Central memory CD8-positive, alpha-beta T cell (primary cell): ENCODE data around the gene UAP1L1.
"Not testable (repeated sequence)": the region's sequence is repeated elsewhere in the genome, so short reads cannot be mapped to it uniquely, and the experiment has no call there.

Experiments used
- ATAC-seq: fragments of 150-1000 bp; cut with Tn5 transposase; replicated peaks from 2 replicates; pipeline ENCODE4 v1.10.0; 2022; ENCODE audit warnings: mild to moderate bottlenecking, moderate FRiP score, moderate number of reproducible peaks; ENCODE audit not compliant: poor library complexity, severe bottlenecking; ENCODE audit errors: extremely low read depth
- DNase-seq, 2 donors: peaks; one replicate each; pipeline ENCODE4 v3.0.0; 2021; ENCODE audit warnings: low spot score in 2 of 2
- H3K27ac Mint-ChIP-seq: one replicate; pipeline ENCODE4 v1.8.0; 2022; ENCODE audit warnings: low read depth, mild to moderate bottlenecking, moderate library complexity, mixed read lengths
- H3K27me3 Mint-ChIP-seq: one replicate; pipeline ENCODE4 v1.8.0; 2022; ENCODE audit warnings: mixed read lengths
- H3K36me3 Mint-ChIP-seq: one replicate; pipeline ENCODE4 v1.8.0; 2022; ENCODE audit warnings: mild to moderate bottlenecking, moderate library complexity, mixed read lengths; ENCODE audit not compliant: insufficient read depth
- H3K4me1 Mint-ChIP-seq: one replicate; pipeline ENCODE4 v1.8.0; 2022; ENCODE audit warnings: mixed read lengths
- H3K4me3 Mint-ChIP-seq: one replicate; pipeline ENCODE4 v1.8.0; 2022; ENCODE audit warnings: mild to moderate bottlenecking, moderate library complexity, mixed read lengths
- H3K9me3 Mint-ChIP-seq: one replicate; pipeline ENCODE4 v1.8.0; 2022; ENCODE audit warnings: mixed read lengths

The UAP1L1 gene

DNA sequence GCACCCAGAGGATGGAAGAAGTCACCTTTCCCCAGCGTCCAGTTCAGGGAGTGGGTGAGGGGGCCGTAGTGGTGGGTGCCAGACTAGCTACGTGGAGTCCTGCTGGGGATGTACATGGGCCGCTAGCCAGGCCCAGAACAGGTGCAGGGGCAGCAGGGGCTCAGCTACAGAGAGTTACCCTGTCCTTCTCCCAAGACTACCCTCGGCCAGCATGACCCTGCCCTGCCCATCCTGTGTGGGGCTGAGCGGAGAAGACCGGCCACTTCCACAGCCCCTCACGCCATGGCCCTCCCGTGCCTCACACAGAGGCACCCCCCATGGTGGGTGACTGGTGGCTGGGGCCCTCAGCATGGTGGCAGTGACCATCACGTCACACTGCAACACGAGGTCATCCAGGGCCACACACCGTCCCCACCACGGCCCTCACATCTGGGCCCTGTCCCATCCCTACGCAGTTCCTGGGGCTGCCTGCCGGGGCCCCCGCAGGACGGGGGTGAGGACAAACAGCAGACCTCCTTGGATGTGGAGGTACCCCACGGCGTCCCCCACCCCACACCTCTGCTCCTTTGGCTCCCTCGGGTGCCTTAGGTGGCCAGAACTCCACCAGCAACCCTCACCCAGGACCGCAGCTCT is 38.2 kb downstream of the UAP1L1 start:
- Mint-ChIP-seq H3K4me3 (peak overlapping the region; percentile 52), H3K9me3 (no peaks in the 10 kb centered on the region), H3K4me1 (no peaks in the 10 kb centered on the region), H3K27ac (no peak overlapping the region), H3K27me3 (no peaks in the 10 kb centered on the region), H3K36me3 (peaks cover 14% of the 10 kb centered on the region)
- DNase-seq (no peak), ATAC-seq (no peak)

GRCh38 chr9:137116027-137116507 is 38.8 kb downstream of the UAP1L1 start:
- Mint-ChIP-seq H3K4me1 (no peaks in the 10 kb centered on the region), H3K36me3 (peaks cover 10% of the 10 kb centered on the region), H3K4me3 (peak overlapping the region; percentile 52), H3K27ac (no peak overlapping the region), H3K9me3 (no peaks in the 10 kb centered on the region), H3K27me3 (no peaks in the 10 kb centered on the region)
- DNase-seq (no peak), ATAC-seq (no peak)

- no peak overlapping the region for H3K27ac Mint-ChIP-seq
- no peak for DNase-seq
Measured at GRCh38 chr9:137116728-137117127, 39.4 kb downstream of the UAP1L1 start.

DNA sequence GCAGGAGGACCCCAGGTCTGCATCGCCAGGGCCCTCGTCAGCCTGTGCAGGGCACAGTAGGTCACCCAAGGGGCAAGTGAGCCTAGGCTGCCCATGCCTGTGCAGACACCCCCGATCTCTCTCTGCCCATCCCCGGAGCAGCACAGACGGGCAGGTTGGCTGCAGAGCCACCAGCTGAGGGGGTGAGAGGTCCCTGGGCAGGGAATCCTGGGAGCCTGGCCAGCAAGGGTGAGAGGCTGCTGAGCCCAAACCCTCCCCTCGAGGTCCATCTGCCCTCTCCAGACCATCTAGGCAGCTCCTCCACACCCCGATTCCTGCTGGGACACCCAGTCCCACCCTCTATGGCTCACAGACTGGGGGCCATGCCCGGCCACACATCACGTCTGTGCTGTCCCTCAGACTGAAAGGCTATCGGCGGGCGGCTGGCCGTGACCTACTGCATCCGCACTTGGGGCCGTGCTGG is 40.0 kb downstream of the UAP1L1 start:
- H3K27ac Mint-ChIP-seq: no peak overlapping the region
- peaks cover 5% of the 10 kb centered on the region for H3K4me1 Mint-ChIP-seq
- ATAC-seq (no peak), DNase-seq (no peak)
- H3K4me3 Mint-ChIP-seq: no peak overlapping the region
- H3K9me3 Mint-ChIP-seq: no peaks in the 10 kb centered on the region
- H3K36me3 Mint-ChIP-seq: peaks cover 7% of the 10 kb centered on the region
- no peaks in the 10 kb centered on the region for H3K27me3 Mint-ChIP-seq

More at GRCh38 chr9:137116728-137117127, 39.4 kb downstream of the UAP1L1 start:
- H3K4me3 Mint-ChIP-seq: no peak overlapping the region
- peaks cover 7% of the 10 kb centered on the region for H3K36me3 Mint-ChIP-seq
- no peaks in the 10 kb centered on the region for H3K4me1 Mint-ChIP-seq
- no peak for ATAC-seq
- H3K27me3 Mint-ChIP-seq: no peaks in the 10 kb centered on the region
- no peaks in the 10 kb centered on the region for H3K9me3 Mint-ChIP-seq

GRCh38 chr9:137118092-137118603 is 40.8 kb downstream of the UAP1L1 start:
- not testable (repeated sequence) for H3K27ac Mint-ChIP-seq, ATAC-seq

GRCh38 chr9:137121927-137122795 is 44.8 kb downstream of the UAP1L1 start:
- H3K4me1 Mint-ChIP-seq: peaks cover 15% of the 10 kb centered on the region
- not testable (repeated sequence) for H3K27ac Mint-ChIP-seq, H3K9me3 Mint-ChIP-seq, H3K36me3 Mint-ChIP-seq, DNase-seq, H3K4me3 Mint-ChIP-seq, ATAC-seq, H3K27me3 Mint-ChIP-seq

More at GRCh38 chr9:137118092-137118603, 40.8 kb downstream of the UAP1L1 start:
- not testable (repeated sequence) for DNase-seq, H3K4me3 Mint-ChIP-seq, H3K36me3 Mint-ChIP-seq, H3K27me3 Mint-ChIP-seq, H3K9me3 Mint-ChIP-seq, H3K4me1 Mint-ChIP-seq

DNA sequence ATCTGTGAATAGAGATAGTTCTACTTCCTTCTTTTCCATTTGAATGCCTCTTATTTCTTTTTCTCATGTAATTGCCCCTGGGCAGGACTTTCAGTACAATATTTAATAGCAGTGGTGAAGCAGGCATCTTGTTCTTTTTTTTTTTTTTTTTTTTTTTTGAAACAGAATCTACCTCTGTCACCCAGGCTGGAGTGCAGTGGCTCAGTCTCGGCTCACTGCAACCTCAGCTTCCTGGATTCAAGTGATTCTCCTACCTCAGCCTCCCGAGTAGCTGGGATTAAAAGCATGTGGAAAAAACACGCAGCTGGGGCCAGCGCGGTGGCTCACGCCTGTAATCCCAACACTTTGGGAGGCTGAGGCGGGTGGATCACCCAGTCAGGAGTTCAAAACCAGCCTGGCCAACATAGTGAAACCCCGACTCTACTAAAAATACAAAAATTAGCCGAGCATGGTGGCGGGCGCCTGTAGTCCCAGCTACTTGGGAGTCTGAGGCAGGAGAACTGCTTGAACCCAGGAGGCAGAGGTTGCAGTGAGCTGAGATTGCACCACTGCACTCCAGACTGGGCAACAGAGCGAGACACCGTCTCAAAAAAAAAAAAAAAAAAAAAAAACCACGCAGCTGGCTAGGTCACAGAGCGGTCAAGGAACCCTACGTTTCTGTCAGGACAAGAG is 45.6 kb downstream of the UAP1L1 start:
- H3K4me1 Mint-ChIP-seq: peaks cover 23% of the 10 kb centered on the region
- not testable (repeated sequence) for H3K27me3 Mint-ChIP-seq, H3K4me3 Mint-ChIP-seq, H3K36me3 Mint-ChIP-seq, H3K27ac Mint-ChIP-seq, ATAC-seq, H3K9me3 Mint-ChIP-seq, DNase-seq

DNA sequence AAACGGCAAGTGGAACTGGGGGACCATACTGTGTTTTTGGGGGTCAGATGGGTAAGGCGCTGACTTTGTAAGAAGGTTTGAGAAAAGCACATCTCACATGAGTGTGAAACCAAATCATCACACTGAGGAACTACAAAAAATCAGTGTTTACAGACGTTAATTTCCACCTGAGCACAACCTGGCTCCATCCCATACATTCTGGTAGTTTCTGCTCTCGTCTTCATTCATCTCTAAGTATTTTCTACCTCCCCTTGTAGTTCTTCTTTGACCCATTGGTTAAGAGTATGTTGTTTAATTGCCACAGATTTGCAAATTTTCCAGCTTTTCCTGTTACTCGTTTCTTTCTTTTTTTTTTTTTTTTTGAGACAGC is 46.1 kb downstream of the UAP1L1 start:
- H3K9me3 Mint-ChIP-seq: no peaks in the 10 kb centered on the region
- no peaks in the 10 kb centered on the region for H3K27me3 Mint-ChIP-seq
- DNase-seq (no peak), ATAC-seq (no peak)
- no peak overlapping the region for H3K4me3 Mint-ChIP-seq
- peaks cover 28% of the 10 kb centered on the region for H3K4me1 Mint-ChIP-seq
- H3K36me3 Mint-ChIP-seq: peaks cover 12% of the 10 kb centered on the region
- no peak overlapping the region for H3K27ac Mint-ChIP-seq

DNA sequence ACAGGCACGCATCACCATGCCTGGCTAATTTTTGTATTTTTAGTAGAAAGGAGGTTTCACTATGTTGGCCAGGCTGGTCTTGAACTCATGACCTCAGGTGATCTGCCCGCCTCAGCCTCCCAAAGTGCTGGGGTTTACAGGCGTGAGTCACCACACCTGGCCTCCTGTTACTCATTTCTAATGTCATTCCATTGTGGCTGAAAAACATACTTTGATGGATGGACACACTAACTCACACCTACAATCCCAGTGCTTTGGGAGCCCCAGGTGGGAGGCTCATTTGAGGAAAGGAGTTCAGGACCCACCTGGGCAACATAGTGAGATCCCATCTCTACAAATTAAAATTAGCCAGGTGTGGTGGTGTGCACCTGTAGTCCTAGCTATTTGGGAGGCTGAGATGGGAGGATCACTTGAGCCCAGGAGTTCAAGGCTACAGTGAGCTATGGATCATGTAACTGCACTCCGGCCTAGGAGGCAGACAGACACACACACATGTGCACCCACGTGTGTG is 46.7 kb downstream of the UAP1L1 start:
- H3K27ac Mint-ChIP-seq, H3K27me3 Mint-ChIP-seq, H3K9me3 Mint-ChIP-seq, DNase-seq, ATAC-seq, H3K4me3 Mint-ChIP-seq: not testable (repeated sequence)
- H3K36me3 Mint-ChIP-seq: peaks cover 16% of the 10 kb centered on the region
- peaks cover 34% of the 10 kb centered on the region for H3K4me1 Mint-ChIP-seq

DNA sequence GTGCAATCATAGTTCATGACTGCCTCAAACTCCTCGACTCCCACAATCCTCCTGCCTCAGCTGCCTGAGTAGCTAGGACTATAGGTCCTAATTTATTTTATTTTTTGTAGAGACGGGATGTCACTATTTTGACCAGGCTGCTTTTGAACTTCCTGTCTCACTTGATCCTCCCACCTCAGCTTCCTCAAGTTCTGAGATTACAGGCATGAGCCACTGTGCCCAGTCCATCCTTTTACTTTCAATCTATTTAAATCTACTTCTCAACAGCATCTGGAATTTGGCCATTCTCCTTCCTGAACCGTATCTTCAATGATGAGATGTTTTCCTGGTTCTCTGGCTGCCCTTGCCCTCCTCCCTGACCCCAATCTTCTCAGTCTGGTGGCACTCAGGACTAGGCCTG is 49.5 kb downstream of the UAP1L1 start:
- Mint-ChIP-seq H3K4me1 (peaks cover 39% of the 10 kb centered on the region), H3K4me3 (peak overlapping the region; percentile 79), H3K36me3 (peaks cover 18% of the 10 kb centered on the region), H3K27ac (peak overlapping the region; percentile 91), H3K27me3 (no peaks in the 10 kb centered on the region), H3K9me3 (no peaks in the 10 kb centered on the region)
- DNase-seq: no peak
- ATAC-seq: no peak

DNA sequence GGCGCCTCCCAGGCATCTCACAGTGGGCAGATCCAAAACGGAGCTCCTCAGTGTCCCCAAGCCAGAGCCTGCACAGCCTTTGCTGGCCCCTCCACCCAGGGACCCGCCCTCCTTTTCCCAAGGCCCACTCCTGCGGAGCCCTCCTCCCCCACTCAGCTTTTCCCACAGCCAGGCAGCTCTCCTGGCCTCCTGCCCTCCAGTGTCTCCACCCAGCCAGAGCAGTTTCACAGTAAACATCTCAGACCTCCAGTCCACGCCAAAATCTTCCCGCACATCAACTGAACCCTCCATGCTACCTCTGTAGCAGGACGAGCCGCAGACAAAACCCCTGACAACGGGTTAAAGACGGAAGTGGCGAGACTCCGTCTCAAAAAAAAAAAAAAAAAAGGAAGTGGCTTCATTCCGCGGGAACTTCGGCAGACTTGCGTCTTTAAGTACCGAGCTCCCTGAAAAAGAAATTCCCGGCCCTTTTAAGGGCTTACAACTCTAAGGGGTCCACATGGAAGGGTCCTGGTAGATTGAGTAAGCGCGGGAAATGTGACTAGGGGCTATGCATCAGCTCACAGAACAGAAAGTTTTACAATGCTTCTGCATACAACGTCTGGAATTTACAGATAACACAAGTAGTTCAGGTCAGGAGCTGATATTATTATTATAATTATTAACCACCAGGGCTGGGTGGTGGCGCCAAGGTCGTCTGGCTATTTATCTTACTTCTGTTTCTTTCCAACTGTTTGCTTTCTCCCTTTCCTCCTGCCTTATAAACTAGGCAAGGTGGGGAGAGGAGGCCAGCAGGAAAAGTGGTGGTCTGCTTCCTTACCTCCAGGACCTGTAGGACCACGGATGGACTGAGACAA is 50.2 kb downstream of the UAP1L1 start:
- Mint-ChIP-seq H3K9me3 (no peaks in the 10 kb centered on the region), H3K4me1 (peaks cover 32% of the 10 kb centered on the region), H3K4me3 (peak overlapping the region; percentile 79), H3K36me3 (peaks cover 18% of the 10 kb centered on the region), H3K27ac (peak overlapping the region; percentile 91), H3K27me3 (peaks cover under 1% of the 10 kb centered on the region)
- DNase-seq: no peak
- no peak for ATAC-seq
